OCI-LY7 (cell line): Measurements from ENCODE around the gene PPBP. TPM values are rescaled to one million over a fixed set of nuclear protein-coding genes. Genes with fewer than 3 reads are reported as not detected.

Source experiments
- BruUV-seq: library from RNA; stranded (reverse); fragments of 400-500 nt; replicated peaks from 2 replicates; lab custom pipeline; 2021; lab: Mats Ljungman, UMichigan
- CTCF ChIA-PET: fragments of 300-600 bp; sonication (Branson Sonifier 250); formaldehyde crosslinking; loops from one replicate; lab custom pipeline; 2022; ENCODE audit warnings: antibody characterized with exemption; ENCODE audit not compliant: unreplicated experiment; lab: Charles Lee
- POLR2A ChIA-PET: fragments of 300-600 bp; sonication (Branson Sonifier 250); formaldehyde crosslinking; loops from one replicate; lab custom pipeline; 2022; ENCODE audit warnings: antibody characterized with exemption; lab: Charles Lee
- DNase-seq: peaks from one replicate; pipeline ENCODE4 v3.0.0-alpha.2; 2015; ENCODE audit warnings: low spot score
- H2AFZ ChIP-seq: fragments of 200-600 bp; sonication (generic), shearing (Covaris generic); 2 replicates; pipeline ENCODE4 v1.6.1; 2014; ENCODE audit warnings: mild to moderate bottlenecking, antibody characterized with exemption, low read length, moderate library complexity
- H3K27ac ChIP-seq: fragments of 200-600 bp; sonication (generic); 2 replicates; pipeline ENCODE4 v1.5.1; 2014; ENCODE audit warnings: mixed run types, low read depth, mild to moderate bottlenecking, moderate library complexity, low read length, inconsistent platforms; ENCODE audit not compliant: poor library complexity, severe bottlenecking
- H3K36me3 ChIP-seq: fragments of 200-600 bp; sonication (generic); 2 replicates; pipeline ENCODE4 v1.6.1; 2014; ENCODE audit warnings: mild to moderate bottlenecking, antibody characterized with exemption, low read length, moderate library complexity, mixed read lengths; ENCODE audit not compliant: insufficient read depth
- H3K4me1 ChIP-seq: fragments of 200-600 bp; sonication (generic); 2 replicates; pipeline ENCODE4 v1.5.1; 2014; ENCODE audit warnings: mild to moderate bottlenecking, low read length; ENCODE audit not compliant: insufficient read depth, poor library complexity, severe bottlenecking
- H3K4me2 ChIP-seq: fragments of 200-600 bp; sonication (generic); 2 replicates; pipeline ENCODE4 v1.6.1; 2014; ENCODE audit warnings: mild to moderate bottlenecking, low read length
- H3K4me3 ChIP-seq: fragments of 200-600 bp; sonication (generic); 2 replicates; pipeline ENCODE4 v1.5.1; 2014; ENCODE audit warnings: mild to moderate bottlenecking, low read depth, low read length; ENCODE audit not compliant: poor library complexity, severe bottlenecking
- H3K79me2 ChIP-seq: fragments of 200-600 bp; sonication (generic); 2 replicates; pipeline ENCODE4 v1.6.1; 2016; ENCODE audit warnings: low read depth, mild to moderate bottlenecking, low read length, moderate library complexity, mixed read lengths; ENCODE audit not compliant: insufficient read depth
- H3K9me2 ChIP-seq: fragments of 200-600 bp; sonication (generic); 2 replicates; pipeline ENCODE4 v1.6.1; 2016; ENCODE audit warnings: mild to moderate bottlenecking, low read length, mixed read lengths; ENCODE audit not compliant: insufficient read depth
- H3K9me3 ChIP-seq: fragments of 200-600 bp; sonication (generic); 2 replicates; pipeline ENCODE4 v1.6.1; 2014; ENCODE audit warnings: mild to moderate bottlenecking, mixed run types, low read length, mixed read lengths
- H4K20me1 ChIP-seq: fragments of 200-600 bp; sonication (generic); 2 replicates; pipeline ENCODE4 v1.6.1; 2014; ENCODE audit warnings: mild to moderate bottlenecking, antibody characterized with exemption, low read length, moderate library complexity, mixed read lengths; ENCODE audit not compliant: insufficient read depth
- CTCF ChIP-seq: fragments of 200-600 bp; sonication (generic); conservative IDR thresholded peaks from 2 replicates; pipeline ENCODE4 v1.5.1; 2014; ENCODE audit warnings: mild to moderate bottlenecking, antibody characterized with exemption, low read length, moderate library complexity, mixed read lengths
- EZH2phosphoT487 ChIP-seq: fragments of 200-600 bp; sonication (generic); IDR thresholded peaks from 2 replicates; pipeline ENCODE4 v1.6.1; 2018; ENCODE audit warnings: low read depth, borderline replicate concordance, mild to moderate bottlenecking, mixed run types, antibody characterized with exemption, low read length, moderate library complexity, mixed read lengths
- intact Hi-C: fragments of 100-400 bp; cut with micrococcal nuclease; formaldehyde crosslinking; loops from one replicate; pipeline ENCODE4 v1.10.0; 2022; ENCODE audit not compliant: unreplicated experiment
- total RNA-seq, 2 experiments: library from RNA; depleted of rRNA in 1 of 2; stranded (reverse); fragments of >200 nt in 1 of 2; shearing (Covaris generic) in 1 of 2; gene quantifications; 2 replicates each; pipeline ENCODE4 v1.2.3, GENCODE V29; 2014 to 2022

The PPBP gene
- total RNA-seq, 2 experiments from 2014 or later: not detected

- no peak overlapping the region for H3K27ac ChIP-seq
- H3K4me2 ChIP-seq: no peak overlapping the region
- no peak for TF ChIP-seq CTCF
- TF ChIP-seq EZH2phosphoT487: no peak
- DNase-seq: no peak
- CTCF ChIA-PET: no interaction called here
- H3K9me2 ChIP-seq: no peaks in the 10 kb centered on the region
- H4K20me1 ChIP-seq: no peaks in the 10 kb centered on the region
- no peak overlapping the region for H2AFZ ChIP-seq
- H3K9me3 ChIP-seq: no peaks in the 10 kb centered on the region
- no peaks in the 10 kb centered on the region for H3K79me2 ChIP-seq
- H3K4me3 ChIP-seq: no peak overlapping the region
- POLR2A ChIA-PET: interaction anchor here (1.1 kb wide), 1 partner anchor 16 kb away, joined by 4 read pairs; no protein-coding TSS in a partner anchor
- no peaks in the 10 kb centered on the region for H3K36me3 ChIP-seq
- no peaks in the 10 kb centered on the region for H3K4me1 ChIP-seq
- no TSS peak for BruUV-seq
- intact Hi-C loops: no loop called here
Observed at GRCh38 chr4:74030285-74030684, 42.3 kb upstream of the PPBP start.

- no peaks in the 10 kb centered on the region for H3K9me3 ChIP-seq
- no peak overlapping the region for H3K4me2 ChIP-seq
- DNase-seq: no peak
- no peak overlapping the region for H3K27ac ChIP-seq
- H3K9me2 ChIP-seq: no peaks in the 10 kb centered on the region
- no peaks in the 10 kb centered on the region for H3K79me2 ChIP-seq
- H3K4me3 ChIP-seq: no peak overlapping the region
- no peak overlapping the region for H2AFZ ChIP-seq
- no peaks in the 10 kb centered on the region for H3K36me3 ChIP-seq
- ChIA-PET POLR2A (no interaction called here), CTCF (no interaction called here)
- no peaks in the 10 kb centered on the region for H3K4me1 ChIP-seq
- TF ChIP-seq CTCF: no peak
- TF ChIP-seq EZH2phosphoT487: no peak
- no TSS peak for BruUV-seq
- intact Hi-C loops: no loop called here
- no peaks in the 10 kb centered on the region for H4K20me1 ChIP-seq
Observed at GRCh38 chr4:74028504-74028903, 40.5 kb upstream of the PPBP start.

- H3K9me3 ChIP-seq: no peaks in the 10 kb centered on the region
- no peak overlapping the region for H2AFZ ChIP-seq
- intact Hi-C loops: no loop called here
- no peaks in the 10 kb centered on the region for H3K79me2 ChIP-seq
- no peaks in the 10 kb centered on the region for H3K36me3 ChIP-seq
- H3K27ac ChIP-seq: no peak overlapping the region
- no peak for TF ChIP-seq CTCF
- TF ChIP-seq EZH2phosphoT487: no peak
- CTCF ChIA-PET: no interaction called here
- H3K4me2 ChIP-seq: no peak overlapping the region
- no peak overlapping the region for H3K4me3 ChIP-seq
- H3K4me1 ChIP-seq: no peaks in the 10 kb centered on the region
- no TSS peak for BruUV-seq
- DNase-seq: no peak
- no peaks in the 10 kb centered on the region for H3K9me2 ChIP-seq
- POLR2A ChIA-PET: interaction anchor here (0.6 to 0.7 kb wide), 2 partner anchors 13 to 610 kb away, joined by 3 to 4 read pairs; no protein-coding TSS in a partner anchor
- no peaks in the 10 kb centered on the region for H4K20me1 ChIP-seq
Observed at GRCh38 chr4:74023709-74024108, 35.7 kb upstream of the PPBP start.
